Measurements from ENCODE around the gene ITGA3. TPM values are rescaled to one million over a fixed set of nuclear protein-coding genes. Genes with fewer than 3 reads are reported as not detected.

ITGA3 gene
- total RNA-seq, 2 donors from 2014 or later: 16.6 to 21.7 TPM

DNA sequence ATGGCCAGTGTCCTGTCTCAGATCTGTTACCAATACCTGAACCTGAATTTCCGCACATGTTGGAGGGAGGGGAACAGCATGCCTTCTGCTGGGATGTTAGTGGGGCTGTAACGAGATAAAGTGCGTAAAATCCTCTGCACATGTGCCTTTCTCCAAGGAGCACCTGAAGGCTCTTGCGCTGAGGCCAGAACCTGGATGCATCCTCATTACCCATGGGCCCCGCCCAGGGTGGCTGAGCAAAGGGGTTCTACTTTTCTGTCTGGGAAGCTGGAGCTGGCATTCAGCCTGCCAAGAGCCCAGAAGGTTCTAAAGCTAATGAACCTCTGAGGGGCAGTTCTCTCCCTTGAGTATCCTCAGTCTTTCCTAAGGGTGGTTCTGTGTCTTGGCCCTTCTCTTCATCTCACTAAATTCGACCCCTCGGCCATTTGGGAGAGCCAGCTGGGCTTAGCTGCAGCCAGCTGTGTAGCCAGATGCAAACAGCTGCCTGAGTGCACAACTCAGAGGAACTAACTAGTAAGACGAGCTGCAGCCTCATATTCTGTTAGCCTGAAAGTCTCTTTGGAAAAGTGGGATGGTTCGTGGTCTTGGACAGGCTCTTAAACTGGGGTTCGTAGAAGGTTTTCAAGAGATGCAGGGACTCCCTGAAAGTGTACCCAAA lies 2.5 kb downstream of the ITGA3 start:
- peaks cover 45% of the 10 kb centered on the region for H3K27me3 Mint-ChIP-seq (ENCODE audit: insufficient read depth)
- H3K36me3 ChIP-seq (ENCODE audit: control insufficient read depth, insufficient read depth, low read length): no peaks in the 10 kb centered on the region
- H3K4me1 Mint-ChIP-seq: peaks cover 25% of the 10 kb centered on the region
- no peaks in the 10 kb centered on the region for H3K9me3 Mint-ChIP-seq
- H3K36me3 Mint-ChIP-seq (ENCODE audit: low read depth): no peaks in the 10 kb centered on the region
- H3K4me3 Mint-ChIP-seq: no peak overlapping the region
- TF ChIP-seq CTCF (conservative IDR thresholded peaks at IDR 0.05): no peak
- H3K27ac Mint-ChIP-seq: no peak overlapping the region
- H3K27ac ChIP-seq (ENCODE audit: low read depth, low read length): no peak overlapping the region
- H3K4me1 ChIP-seq (ENCODE audit: control insufficient read depth, insufficient read depth, low read length): peaks cover 4% of the 10 kb centered on the region
- no peak overlapping the region for H3K9ac ChIP-seq (ENCODE audit: extremely low read depth, low read length, poor library complexity, severe bottlenecking)
- peak; percentile 44 for DNase-seq
- H3K27me3 ChIP-seq (ENCODE audit: control insufficient read depth, insufficient read depth, low read length, poor library complexity, severe bottlenecking): peaks cover 31% of the 10 kb centered on the region
- 91 to 96% methylated on average over 7 to 10 of the region's 10 CpGs for WGBS, 2 experiments (ENCODE audit: insufficient coverage in 1 of 2, insufficient read length in 1 of 2)
- H3K9me3 ChIP-seq (ENCODE audit: control insufficient read depth, low read length): no peaks in the 10 kb centered on the region
- no peak overlapping the region for H3K4me3 ChIP-seq (ENCODE audit: low read length)

- Mint-ChIP-seq H3K9me3 (no peaks in the 10 kb centered on the region), H3K4me1 (peaks cover 17% of the 10 kb centered on the region), H3K4me3 (no peak overlapping the region), H3K36me3 (ENCODE audit: low read depth) (no peaks in the 10 kb centered on the region), H3K27me3 (ENCODE audit: insufficient read depth) (peaks cover 53% of the 10 kb centered on the region), H3K27ac (no peak overlapping the region)
- no peaks in the 10 kb centered on the region for H3K36me3 ChIP-seq (ENCODE audit: control insufficient read depth, insufficient read depth, low read length)
- no peak overlapping the region for H3K27ac ChIP-seq (ENCODE audit: low read depth, low read length)
- WGBS, 2 experiments (ENCODE audit: insufficient coverage in 1 of 2, insufficient read length in 1 of 2): 0 to 65% methylated on average over 1 to 4 of the region's 4 CpGs
- no peaks in the 10 kb centered on the region for H3K4me1 ChIP-seq (ENCODE audit: control insufficient read depth, insufficient read depth, low read length)
- H3K27me3 ChIP-seq (ENCODE audit: control insufficient read depth, insufficient read depth, low read length, poor library complexity, severe bottlenecking): peaks cover 31% of the 10 kb centered on the region
- no peaks in the 10 kb centered on the region for H3K9me3 ChIP-seq (ENCODE audit: control insufficient read depth, low read length)
- no peak overlapping the region for H3K9ac ChIP-seq (ENCODE audit: extremely low read depth, low read length, poor library complexity, severe bottlenecking)
- TF ChIP-seq CTCF (conservative IDR thresholded peaks at IDR 0.05): no peak
- DNase-seq: peak; percentile 70
- H3K4me3 ChIP-seq (ENCODE audit: low read length): no peak overlapping the region
These were observed 3.3 kb downstream of the ITGA3 start for GRCh38 chr17:50059256-50059655.

GRCh38 chr17:50059759-50060273 lies 3.9 kb downstream of the ITGA3 start:
- Histone ChIP-seq H3K27ac (ENCODE audit: low read depth, low read length) (no peak overlapping the region), H3K36me3 (ENCODE audit: control insufficient read depth, insufficient read depth, low read length) (no peaks in the 10 kb centered on the region), H3K9ac (ENCODE audit: extremely low read depth, low read length, poor library complexity, severe bottlenecking) (no peak overlapping the region), H3K27me3 (ENCODE audit: control insufficient read depth, insufficient read depth, low read length, poor library complexity, severe bottlenecking) (peaks cover 31% of the 10 kb centered on the region), H3K9me3 (ENCODE audit: control insufficient read depth, low read length) (no peaks in the 10 kb centered on the region), H3K4me1 (ENCODE audit: control insufficient read depth, insufficient read depth, low read length) (no peaks in the 10 kb centered on the region), H3K4me3 (ENCODE audit: low read length) (no peak overlapping the region)
- DNase-seq: peak; percentile 44
- Mint-ChIP-seq H3K4me3 (no peak overlapping the region), H3K9me3 (no peaks in the 10 kb centered on the region), H3K27ac (no peak overlapping the region), H3K27me3 (ENCODE audit: insufficient read depth) (peaks cover 57% of the 10 kb centered on the region), H3K4me1 (peaks cover 20% of the 10 kb centered on the region), H3K36me3 (ENCODE audit: low read depth) (no peaks in the 10 kb centered on the region)
- WGBS, 2 experiments (ENCODE audit: insufficient coverage in 1 of 2, insufficient read length in 1 of 2): 64 to 74% methylated on average over 2 to 5 of the region's 5 CpGs
- no peak for TF ChIP-seq CTCF (conservative IDR thresholded peaks at IDR 0.05)

Data from endodermal cell (in vitro differentiated cells).